Glutamatergic neuron (in vitro differentiated cells): ENCODE measurements around the gene GPBP1. TPM values are rescaled to one million over a fixed set of nuclear protein-coding genes. Genes with fewer than 3 reads are reported as not detected.
"Not testable (repeated sequence)": the region's sequence is repeated elsewhere in the genome, so short reads cannot be mapped to it uniquely, and the experiment has no call there.

ENCODE experiments used
- DNase-seq: peaks from one replicate; pipeline ENCODE4 v3.0.0; 2022
- H3K27ac Mint-ChIP-seq: one replicate; pipeline ENCODE4 v1.8.0; 2020; ENCODE audit warnings: mild to moderate bottlenecking, mixed read lengths, inconsistent platforms; ENCODE audit not compliant: unreplicated experiment
- H3K27me3 Mint-ChIP-seq: one replicate; pipeline ENCODE4 v1.8.0; 2020; ENCODE audit warnings: mild to moderate bottlenecking, moderate library complexity, mixed read lengths, inconsistent platforms; ENCODE audit not compliant: unreplicated experiment
- H3K36me3 Mint-ChIP-seq: one replicate; pipeline ENCODE4 v1.8.0; 2020; ENCODE audit warnings: mild to moderate bottlenecking, mixed read lengths, inconsistent platforms; ENCODE audit not compliant: unreplicated experiment
- H3K4me1 Mint-ChIP-seq: one replicate; pipeline ENCODE4 v1.8.0; 2020; ENCODE audit warnings: mild to moderate bottlenecking, low read depth, mixed read lengths, inconsistent platforms; ENCODE audit not compliant: unreplicated experiment
- H3K4me3 Mint-ChIP-seq: one replicate; pipeline ENCODE4 v1.8.0; 2020; ENCODE audit warnings: mild to moderate bottlenecking, mixed read lengths, inconsistent platforms; ENCODE audit not compliant: unreplicated experiment
- H3K9me3 Mint-ChIP-seq: one replicate; pipeline ENCODE4 v1.8.0; 2020; ENCODE audit warnings: mild to moderate bottlenecking, moderate library complexity, mixed read lengths, inconsistent platforms; ENCODE audit not compliant: unreplicated experiment
- CTCF ChIP-seq: fragments of 200-600 bp; sonication (generic); IDR thresholded peaks from one replicate; pipeline ENCODE4 v1.5.0; 2021; ENCODE audit not compliant: partially characterized antibody, unreplicated experiment
- total RNA-seq: library from RNA; stranded (reverse); fragmentation: NEBNext Ultra II Directional; extraction: Animal tissue kit (Norgen Biotek cat#: 25700); gene quantifications from one replicate; pipeline ENCODE4 v1.2.1, GENCODE V29; 2021; ENCODE audit not compliant: unreplicated experiment

The GPBP1 gene
- total RNA-seq, 1 donor from 2014 or later: 81.3 TPM

GRCh38 chr5:57307516-57307915 is 133.7 kb downstream of the GPBP1 start:
- H3K27ac Mint-ChIP-seq: no peak overlapping the region
- no peaks in the 10 kb centered on the region for H3K27me3 Mint-ChIP-seq
- H3K4me1 Mint-ChIP-seq: no peaks in the 10 kb centered on the region
- no peaks in the 10 kb centered on the region for H3K9me3 Mint-ChIP-seq
- TF ChIP-seq CTCF: no peak
- H3K4me3 Mint-ChIP-seq: no peak overlapping the region
- no peak for DNase-seq
- H3K36me3 Mint-ChIP-seq: peaks cover 12% of the 10 kb centered on the region

GRCh38 chr5:57309022-57309421 is 135.2 kb downstream of the GPBP1 start:
- H3K36me3 Mint-ChIP-seq: peaks cover 12% of the 10 kb centered on the region
- H3K27me3 Mint-ChIP-seq, DNase-seq, H3K9me3 Mint-ChIP-seq, H3K27ac Mint-ChIP-seq, H3K4me3 Mint-ChIP-seq, H3K4me1 Mint-ChIP-seq: not testable (repeated sequence)

- Mint-ChIP-seq H3K4me1 (no peaks in the 10 kb centered on the region), H3K27ac (no peak overlapping the region), H3K9me3 (no peaks in the 10 kb centered on the region), H3K4me3 (no peak overlapping the region), H3K27me3 (peaks cover 2% of the 10 kb centered on the region), H3K36me3 (peaks cover 11% of the 10 kb centered on the region)
- DNase-seq: no peak
- no peak for TF ChIP-seq CTCF
Observed at GRCh38 chr5:57311251-57311650, 137.4 kb downstream of the GPBP1 start.

- peaks cover 8% of the 10 kb centered on the region for H3K36me3 Mint-ChIP-seq
- H3K4me1 Mint-ChIP-seq: no peaks in the 10 kb centered on the region
- H3K4me3 Mint-ChIP-seq: no peak overlapping the region
- no peaks in the 10 kb centered on the region for H3K9me3 Mint-ChIP-seq
- TF ChIP-seq CTCF: no peak
- no peak overlapping the region for H3K27ac Mint-ChIP-seq
- no peak for DNase-seq
- H3K27me3 Mint-ChIP-seq: peaks cover 2% of the 10 kb centered on the region
Observed at GRCh38 chr5:57311921-57312735, 138.3 kb downstream of the GPBP1 start.

- peaks cover 2% of the 10 kb centered on the region for H3K36me3 Mint-ChIP-seq
- TF ChIP-seq CTCF: no peak
- peaks cover 2% of the 10 kb centered on the region for H3K27me3 Mint-ChIP-seq
- H3K4me1 Mint-ChIP-seq: no peaks in the 10 kb centered on the region
- H3K4me3 Mint-ChIP-seq: no peak overlapping the region
- DNase-seq: no peak
- no peaks in the 10 kb centered on the region for H3K9me3 Mint-ChIP-seq
- H3K27ac Mint-ChIP-seq: no peak overlapping the region
Observed at GRCh38 chr5:57313716-57314115, 139.9 kb downstream of the GPBP1 start.

Other genes starting within 250 kb of the GPBP1 start
- gene MIER3, start 221.9 kb upstream of the GPBP1 start, total RNA-seq: 41.3 TPM